HEK293T (cell line): ENCODE data around the gene ANO1.

Experiments used
- BHLHE40 ChIP-seq: fragments of 450-650 bp; IDR thresholded peaks from 2 replicates; pipeline ENCODE4 v1.6.1; 2016; ENCODE audit warnings: mild to moderate bottlenecking, moderate library complexity, borderline replicate concordance
- ELF4 ChIP-seq: fragments of 450-650 bp; IDR thresholded peaks from 2 replicates; pipeline ENCODE4 v1.6.1; 2017; ENCODE audit warnings: antibody characterized with exemption
- FOXA1 ChIP-seq: fragments of 450-650 bp; IDR thresholded peaks from 2 replicates; pipeline ENCODE4 v1.6.1; 2016; ENCODE audit warnings: mild to moderate bottlenecking
- HDGF ChIP-seq: fragments of 450-650 bp; IDR thresholded peaks from 2 replicates; pipeline ENCODE4 v1.6.1; 2017; ENCODE audit warnings: antibody characterized with exemption, borderline replicate concordance
- L3MBTL2 ChIP-seq: fragments of 450-650 bp; conservative IDR thresholded peaks from 2 replicates; pipeline ENCODE4 v1.6.1; 2016; ENCODE audit warnings: mild to moderate bottlenecking
- PKNOX1 ChIP-seq: fragments of 450-650 bp; IDR thresholded peaks from 2 replicates; pipeline ENCODE4 v1.6.1; 2016
- SP1 ChIP-seq: fragments of 450-650 bp; IDR thresholded peaks from 2 replicates; pipeline ENCODE4 v1.6.1; 2017

- TF ChIP-seq FOXA1 (no peak), BHLHE40 (no peak), ELF4 (no peak), HDGF (no peak), L3MBTL2 (no peak), PKNOX1 (no peak), SP1 (no peak)
These were observed 27.8 kb downstream of the ANO1 start for GRCh38 chr11:70105755-70106571.
